Measurements from ENCODE around the gene BRSK1. TPM values are rescaled to one million over a fixed set of nuclear protein-coding genes. Genes with fewer than 3 reads are reported as not detected.

The BRSK1 gene
- total and polyA plus RNA-seq, 2 of the 8 experiments (the other 6 are each of a cell fraction or from before 2014, with no cell fraction given) = 27.6 to 32.7 TPM

DNA sequence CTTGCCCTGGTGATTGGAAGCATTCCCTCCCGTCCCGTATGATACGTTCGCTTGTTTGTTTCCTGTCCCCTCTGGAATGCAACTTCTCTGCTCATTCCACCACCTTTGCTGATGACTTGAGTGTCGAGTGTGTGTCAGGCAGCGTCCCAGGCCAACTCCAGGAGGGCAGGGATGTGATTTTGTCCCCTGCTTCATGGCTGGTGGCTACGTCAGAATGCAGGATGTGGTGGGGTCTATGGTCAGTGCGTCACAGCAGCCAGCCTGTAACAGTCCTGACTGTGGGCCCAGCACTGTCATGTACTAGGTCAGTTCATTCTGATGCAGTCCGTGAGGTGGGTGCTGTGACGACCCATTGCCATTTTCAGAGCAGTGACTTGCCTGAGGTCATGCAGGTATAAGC is 16.2 kb downstream of the BRSK1 start:
- H2BK120ac ChIP-seq (replicated peaks; ENCODE audit: low read depth, low read length) = no peak overlapping the region
- H3K56ac ChIP-seq (replicated peaks; ENCODE audit: insufficient read length, low read depth, low read length) = no peak overlapping the region
- H3K79me2 ChIP-seq (ENCODE audit: control insufficient read depth in 1 of 2, insufficient read depth in 2 of 2, low read length in 2 of 2) = no peaks in the 10 kb centered on the region
- no peak overlapping the region for H3K23ac ChIP-seq (ENCODE audit: insufficient read length)
- no peak overlapping the region for H3K4me3 ChIP-seq (ENCODE audit: extremely low read depth in 1 of 4, insufficient read depth in 2 of 4, low read depth in 3 of 4, low read length in 4 of 4)
- no peak overlapping the region for H3K27ac ChIP-seq (ENCODE audit: low read depth, low read length)
- no peak overlapping the region for H2AFZ ChIP-seq (ENCODE audit: low read length)
- H3K14ac ChIP-seq (ENCODE audit: insufficient read length) = no peak overlapping the region
- peaks cover 0 to 2% of the 10 kb centered on the region in 2 experiments for H4K20me1 ChIP-seq (replicated peaks in 1 of 2; ENCODE audit: control insufficient read depth in 1 of 2, insufficient read depth in 2 of 2, low read length in 2 of 2)
- H4K8ac ChIP-seq (ENCODE audit: extremely low read depth, insufficient read depth, low read length) = no peak overlapping the region
- H3K4ac ChIP-seq (replicated peaks; ENCODE audit: insufficient read length, low read depth, low read length) = no peak overlapping the region
- peaks cover 0 to 8% (median 1%) of the 10 kb centered on the region in 4 experiments; a peak in 3 of 7 replicates for H3K4me1 ChIP-seq (replicated peaks in 1 of 4; ENCODE audit: control insufficient read depth in 3 of 4, insufficient read depth in 4 of 4, low read length in 3 of 4)
- H2BK20ac ChIP-seq (ENCODE audit: low read length) = no peak overlapping the region
- DNase-seq (ENCODE audit: low read depth in 1 of 2, low spot score in 2 of 2) (no peak), FAIRE-seq (no peak)
- H3K36me3 ChIP-seq (ENCODE audit: control insufficient read depth in 2 of 4, insufficient read depth in 4 of 4, low read length in 3 of 4) = peaks cover 14 to 36% (median 25%) of the 10 kb centered on the region in 4 experiments
- H2BK15ac ChIP-seq (ENCODE audit: low read length) = no peak overlapping the region
- no peak overlapping the region for H2BK12ac ChIP-seq (ENCODE audit: low read depth, low read length)
- H3K27me3 ChIP-seq (replicated peaks in 1 of 4; ENCODE audit: control insufficient read depth in 3 of 4, extremely low read depth in 1 of 4, insufficient read depth in 3 of 4, low read length in 3 of 4) = no peaks in the 10 kb centered on the region
- H3K23me2 ChIP-seq (ENCODE audit: low read depth, low read length) = peaks cover 2% of the 10 kb centered on the region; the same call in 1 of the 2 replicates
- H3K18ac ChIP-seq (ENCODE audit: extremely low read depth, low read length) = no peak overlapping the region
- no peak overlapping the region for H4K91ac ChIP-seq (replicated peaks; ENCODE audit: insufficient read length, low read length)
- ChIA-PET POLR2A (ENCODE audit: partially characterized antibody) (interaction anchor here (0.7 to 3.8 kb wide), 4 partner anchors 12 to 100 kb away, joined by 3 to 32 read pairs (median 11); partner anchors contain the start of genes KMT5C and TMEM238), CTCF (ENCODE audit: partially characterized antibody) (interaction anchor here (0.9 to 3.9 kb wide), 6 partner anchors 8 to 119 kb away, joined by 3 to 37 read pairs (median 20); partner anchors contain the start of gene TMEM238)
- no peak for TF ChIP-seq SIRT6 (IDR thresholded peaks at IDR 0.05; ENCODE audit: low read length)
- H4K5ac ChIP-seq (ENCODE audit: insufficient read length, low read depth, low read length) = no peak overlapping the region
- H3K4me2 ChIP-seq (ENCODE audit: insufficient read depth in 1 of 2, low read depth in 2 of 2, low read length in 2 of 2) = no peak overlapping the region
- WGBS, 2 experiments (ENCODE audit: extremely low coverage in 1 of 2, insufficient coverage in 1 of 2, insufficient read length in 1 of 2, insufficient replicate concordance in 2 of 2, low coverage in 1 of 2, low lambda C conversion rate in 2 of 2, missing lambda C conversion rate in 1 of 2) = 90% methylated on average over 10 of the region's 10 CpGs; no CpG with 5 or more reads in 1 of the 2 experiments
- H3K9me3 ChIP-seq (ENCODE audit: insufficient read depth in 2 of 2, low read depth in 1 of 2, low read length in 1 of 2) = no peaks in the 10 kb centered on the region
- no peaks in the 10 kb centered on the region; the same call in 1 of the 2 replicates for H3K79me1 ChIP-seq (ENCODE audit: low read depth, low read length)
- H3K9ac ChIP-seq (replicated peaks in 1 of 4; ENCODE audit: extremely low read depth in 1 of 4, low read depth in 3 of 4, low read length in 3 of 4) = peak overlapping the region in 1 of 4 experiments; percentile 29; a peak in 1 of 7 replicates
- no peak overlapping the region for H2BK5ac ChIP-seq (ENCODE audit: low read depth, low read length)
- no peak overlapping the region for H2AK5ac ChIP-seq (ENCODE audit: low read depth, low read length)
